Smooth muscle cell of the brain vasculature (primary cell): Measurements from ENCODE around the gene PNPO.
A peak's percentile ranks its signal among the peaks of the same experiment; 100 is the strongest.
"Not testable (repeated sequence)": the region's sequence is repeated elsewhere in the genome, so short reads cannot be mapped to it uniquely, and the experiment has no call there.

Source experiments
- DNase-seq: peaks from one replicate; pipeline ENCODE4 v3.0.0-alpha.2; 2012; ENCODE audit warnings: low read depth, low spot score

PNPO gene

GRCh38 chr17:47918006-47918405, 23.4 kb upstream of the PNPO start:
- no peak for DNase-seq

GRCh38 chr17:47918991-47919390, 22.4 kb upstream of the PNPO start:
- DNase-seq, result no peak

GRCh38 chr17:47919889-47920288, 21.5 kb upstream of the PNPO start:
- not testable (repeated sequence) for DNase-seq

- no peak for DNase-seq
Observed at GRCh38 chr17:47924785-47925677, 16.3 kb upstream of the PNPO start.

GRCh38 chr17:47925678-47925988, 15.7 kb upstream of the PNPO start:
- no peak for DNase-seq

- DNase-seq, result no peak
Observed at GRCh38 chr17:47927821-47928400, 13.5 kb upstream of the PNPO start.

- DNase-seq, result no peak
Observed at GRCh38 chr17:47928415-47928814, 13.0 kb upstream of the PNPO start.

GRCh38 chr17:47929218-47930000, 12.0 kb upstream of the PNPO start:
- DNase-seq, result no peak

GRCh38 chr17:47931848-47932247, 9.5 kb upstream of the PNPO start:
- DNase-seq, result no peak

GRCh38 chr17:47934856-47935255, 6.5 kb upstream of the PNPO start:
- no peak for DNase-seq

GRCh38 chr17:47935468-47935867, 5.9 kb upstream of the PNPO start:
- not testable (repeated sequence) for DNase-seq

GRCh38 chr17:47935961-47936360, 5.4 kb upstream of the PNPO start:
- DNase-seq, result no peak

GRCh38 chr17:47937941-47938340, 3.4 kb upstream of the PNPO start:
- no peak for DNase-seq

- no peak for DNase-seq
Observed at GRCh38 chr17:47942096-47942510, 732 bp downstream of the PNPO start.

GRCh38 chr17:47942568-47942967, 1.2 kb downstream of the PNPO start:
- no peak for DNase-seq

GRCh38 chr17:47945080-47945479, 3.7 kb downstream of the PNPO start:
- no peak for DNase-seq

- DNase-seq, result no peak
Observed at GRCh38 chr17:47945529-47946508, 4.4 kb downstream of the PNPO start.

GRCh38 chr17:47946516-47946915, 5.1 kb downstream of the PNPO start:
- no peak for DNase-seq

- DNase-seq, result peak; percentile 58
Observed at GRCh38 chr17:47946929-47947397, 5.6 kb downstream of the PNPO start.

GRCh38 chr17:47948706-47949196, 7.4 kb downstream of the PNPO start:
- DNase-seq, result no peak

GRCh38 chr17:47949197-47949759, 7.9 kb downstream of the PNPO start:
- DNase-seq, result peak; percentile 47
